ENCODE measurements around the gene HAUS5. TPM values are rescaled to one million over a fixed set of nuclear protein-coding genes. Genes with fewer than 3 reads are reported as not detected.

The HAUS5 gene
- total and polyA plus RNA-seq, 10 of the 15 experiments (the other 5 are each of a cell fraction or from before 2014, with no cell fraction given) = 3.1 to 32.6 (median 17.6) TPM

DNA sequence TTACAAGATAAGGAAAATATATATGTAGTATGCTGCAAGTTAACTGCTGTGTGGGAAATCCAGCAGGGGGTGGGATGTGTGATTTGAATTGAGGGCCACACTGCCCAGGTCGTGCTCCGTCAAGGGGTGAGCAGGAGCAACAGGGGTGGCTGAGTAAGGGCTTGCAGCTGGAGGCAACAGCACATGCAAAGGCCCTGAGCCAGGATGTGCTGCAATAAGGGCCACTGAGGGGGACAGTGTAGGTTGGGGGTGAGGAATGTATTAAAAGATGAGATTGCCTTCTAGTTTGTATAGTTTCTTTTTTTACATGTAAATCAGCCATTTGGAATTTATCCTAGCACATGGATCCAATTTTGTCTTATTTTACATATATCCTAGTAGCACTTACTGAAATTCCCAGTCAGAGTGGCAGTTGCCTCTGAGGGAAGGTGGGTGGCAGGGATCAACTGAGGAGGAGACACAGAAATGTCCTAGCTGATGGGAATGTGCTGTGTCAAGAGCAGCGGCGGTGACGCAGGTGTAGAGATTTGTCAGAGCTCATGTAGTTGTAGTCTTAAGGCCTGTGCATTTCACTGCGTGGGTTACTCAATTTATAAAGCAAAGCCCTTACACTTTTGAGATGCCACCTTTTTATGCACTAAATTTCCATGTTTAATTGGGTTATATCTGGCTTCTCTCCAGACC lies 10.9 kb downstream of the HAUS5 start:
- intact Hi-C loops (cut with micrococcal nuclease; ENCODE audit: unreplicated experiment) = no loop called here
- in situ Hi-C loops (cut with MboI) = no loop called here
- TSS peak; percentile 61 for BruUV-seq (replicated peaks)
- H3K27ac ChIP-seq (ENCODE audit: control insufficient read depth, insufficient read depth) = no peak overlapping the region
- H3K27me3 ChIP-seq (replicated peaks in 1 of 2; ENCODE audit: control insufficient read depth in 2 of 2, insufficient read depth in 2 of 2, low read length in 1 of 2) = no peaks in the 10 kb centered on the region
- ChIA-PET POLR2A (interaction anchor here (0.6 kb wide), 1 partner anchor 389 kb away, joined by 3 read pairs; no protein-coding TSS in a partner anchor), CTCF (interaction anchor here (0.9 kb wide), 1 partner anchor 75 kb away, joined by 3 read pairs; no protein-coding TSS in a partner anchor), SMC1A (ENCODE audit: uncharacterized antibody, unreplicated experiment) (interaction anchor here (0.6 to 0.9 kb wide), 2 partner anchors 11 to 40 kb away, joined by 3 to 4 read pairs; partner anchors contain the start of gene HAUS5), RAD21 (ENCODE audit: unreplicated experiment) (no interaction called here)
- H3K9me3 ChIP-seq (replicated peaks; ENCODE audit: control insufficient read depth, insufficient read depth, low read length) = no peaks in the 10 kb centered on the region
- no peak overlapping the region for H3K9ac ChIP-seq (ENCODE audit: control insufficient read depth, insufficient read depth, low read length)
- no peak overlapping the region for H3K4me2 ChIP-seq (ENCODE audit: control insufficient read depth, insufficient read depth)
- H3K79me2 ChIP-seq (ENCODE audit: control insufficient read depth, insufficient read depth, low read length) = no peaks in the 10 kb centered on the region; the same call in 1 of the 2 replicates
- FAIRE-seq = no peak
- no peak for ATAC-seq
- no peaks in the 10 kb centered on the region for H4K20me1 ChIP-seq (ENCODE audit: control insufficient read depth, insufficient read depth)
- H3K36me3 ChIP-seq (ENCODE audit: control insufficient read depth in 2 of 2, insufficient read depth in 2 of 2, low read length in 1 of 2) = no peaks in the 10 kb centered on the region; a peak in 1 of 4 replicates
- no peak for DNase-seq (ENCODE audit: low read depth, low spot score)
- no peaks in the 10 kb centered on the region for H3K4me1 ChIP-seq (ENCODE audit: control insufficient read depth, insufficient read depth, low read length)
- no peak overlapping the region for H3K4me3 ChIP-seq
- 90% methylated on average over 6 of the region's 6 CpGs for WGBS (ENCODE audit: insufficient coverage, insufficient replicate concordance, low lambda C conversion rate, missing lambda C conversion rate)
- no peak overlapping the region for H2AFZ ChIP-seq (ENCODE audit: control insufficient read depth, low read depth, low read length)
- TF ChIP-seq, protein P1, sequence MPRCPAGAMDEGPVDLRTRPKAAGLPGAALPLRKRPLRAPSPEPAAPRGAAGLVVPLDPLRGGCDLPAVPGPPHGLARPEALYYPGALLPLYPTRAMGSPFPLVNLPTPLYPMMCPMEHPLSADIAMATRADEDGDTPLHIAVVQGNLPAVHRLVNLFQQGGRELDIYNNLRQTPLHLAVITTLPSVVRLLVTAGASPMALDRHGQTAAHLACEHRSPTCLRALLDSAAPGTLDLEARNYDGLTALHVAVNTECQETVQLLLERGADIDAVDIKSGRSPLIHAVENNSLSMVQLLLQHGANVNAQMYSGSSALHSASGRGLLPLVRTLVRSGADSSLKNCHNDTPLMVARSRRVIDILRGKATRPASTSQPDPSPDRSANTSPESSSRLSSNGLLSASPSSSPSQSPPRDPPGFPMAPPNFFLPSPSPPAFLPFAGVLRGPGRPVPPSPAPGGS (IDR thresholded peaks at IDR 0.05; ENCODE audit: borderline replicate concordance, insufficient read depth, low read depth, low read length, poor library complexity, severe bottlenecking) = no peak
- TF ChIP-seq YBX1 (IDR thresholded peaks at IDR 0.05) (no peak), FOXK2 (IDR thresholded peaks at IDR 0.05) (no peak), KAT2A (conservative IDR thresholded peaks at IDR 0.05; ENCODE audit: control insufficient read depth, low read depth, low read length) (no peak), SP1 (IDR thresholded peaks at IDR 0.05; ENCODE audit: low read depth, low read length) (no peak), BMI1 (IDR thresholded peaks at IDR 0.05; ENCODE audit: borderline replicate concordance) (no peak), KDM1A (IDR thresholded peaks at IDR 0.05; ENCODE audit: borderline replicate concordance) (no peak), IKZF2 (IDR thresholded peaks at IDR 0.05) (no peak), PRDM15 (CRISPR knock-in tag; IDR thresholded peaks at IDR 0.05) (no peak), SIX5 (IDR thresholded peaks at IDR 0.05; ENCODE audit: low read depth, low read length, severe bottlenecking) (no peak)
- TF ChIP-seq, protein P2, sequence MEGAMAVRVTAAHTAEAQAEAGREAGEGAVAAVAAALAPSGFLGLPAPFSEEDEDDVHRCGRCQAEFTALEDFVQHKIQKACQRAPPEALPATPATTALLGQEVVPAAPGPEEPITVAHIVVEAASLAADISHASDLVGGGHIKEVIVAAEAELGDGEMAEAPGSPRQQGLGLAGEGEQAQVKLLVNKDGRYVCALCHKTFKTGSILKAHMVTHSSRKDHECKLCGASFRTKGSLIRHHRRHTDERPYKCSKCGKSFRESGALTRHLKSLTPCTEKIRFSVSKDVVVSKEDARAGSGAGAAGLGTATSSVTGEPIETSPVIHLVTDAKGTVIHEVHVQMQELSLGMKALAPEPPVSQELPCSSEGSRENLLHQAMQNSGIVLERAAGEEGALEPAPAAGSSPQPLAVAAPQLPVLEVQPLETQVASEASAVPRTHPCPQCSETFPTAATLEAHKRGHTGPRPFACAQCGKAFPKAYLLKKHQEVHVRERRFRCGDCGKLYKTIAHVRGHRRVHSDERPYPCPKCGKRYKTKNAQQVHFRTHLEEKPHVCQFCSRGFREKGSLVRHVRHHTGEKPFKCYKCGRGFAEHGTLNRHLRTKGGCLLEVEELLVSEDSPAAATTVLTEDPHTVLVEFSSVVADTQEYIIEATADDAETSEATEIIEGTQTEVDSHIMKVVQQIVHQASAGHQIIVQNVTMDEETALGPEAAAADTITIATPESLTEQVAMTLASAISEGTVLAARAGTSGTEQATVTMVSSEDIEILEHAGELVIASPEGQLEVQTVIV (IDR thresholded peaks at IDR 0.05; ENCODE audit: borderline replicate concordance, partially characterized antibody) = no peak
- TF ChIP-seq, protein P3, sequence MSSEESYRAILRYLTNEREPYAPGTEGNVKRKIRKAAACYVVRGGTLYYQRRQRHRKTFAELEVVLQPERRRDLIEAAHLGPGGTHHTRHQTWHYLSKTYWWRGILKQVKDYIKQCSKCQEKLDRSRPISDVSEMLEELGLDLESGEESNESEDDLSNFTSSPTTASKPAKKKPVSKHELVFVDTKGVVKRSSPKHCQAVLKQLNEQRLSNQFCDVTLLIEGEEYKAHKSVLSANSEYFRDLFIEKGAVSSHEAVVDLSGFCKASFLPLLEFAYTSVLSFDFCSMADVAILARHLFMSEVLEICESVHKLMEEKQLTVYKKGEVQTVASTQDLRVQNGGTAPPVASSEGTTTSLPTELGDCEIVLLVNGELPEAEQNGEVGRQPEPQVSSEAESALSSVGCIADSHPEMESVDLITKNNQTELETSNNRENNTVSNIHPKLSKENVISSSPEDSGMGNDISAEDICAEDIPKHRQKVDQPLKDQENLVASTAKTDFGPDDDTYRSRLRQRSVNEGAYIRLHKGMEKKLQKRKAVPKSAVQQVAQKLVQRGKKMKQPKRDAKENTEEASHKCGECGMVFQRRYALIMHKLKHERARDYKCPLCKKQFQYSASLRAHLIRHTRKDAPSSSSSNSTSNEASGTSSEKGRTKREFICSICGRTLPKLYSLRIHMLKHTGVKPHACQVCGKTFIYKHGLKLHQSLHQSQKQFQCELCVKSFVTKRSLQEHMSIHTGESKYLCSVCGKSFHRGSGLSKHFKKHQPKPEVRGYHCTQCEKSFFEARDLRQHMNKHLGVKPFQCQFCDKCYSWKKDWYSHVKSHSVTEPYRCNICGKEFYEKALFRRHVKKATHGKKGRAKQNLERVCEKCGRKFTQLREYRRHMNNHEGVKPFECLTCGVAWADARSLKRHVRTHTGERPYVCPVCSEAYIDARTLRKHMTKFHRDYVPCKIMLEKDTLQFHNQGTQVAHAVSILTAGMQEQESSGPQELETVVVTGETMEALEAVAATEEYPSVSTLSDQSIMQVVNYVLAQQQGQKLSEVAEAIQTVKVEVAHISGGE (CRISPR knock-in tag; IDR thresholded peaks at IDR 0.05) = no peak
